SK-N-SH (cell line): ENCODE results near the gene DAB2IP. TPM values are rescaled to one million over a fixed set of nuclear protein-coding genes. Genes with fewer than 3 reads are reported as not detected.

ENCODE experiments used
- CHD2 ChIP-seq: fragments of 150-350 bp; IDR thresholded peaks from 2 replicates; pipeline ENCODE4 v1.6.1; 2018; ENCODE audit warnings: low read length; ENCODE audit not compliant: partially characterized antibody
- EP300 ChIP-seq, 2 experiments: IDR thresholded peaks; 2 replicates each; pipeline versions ENCODE4 v1.4.0 to v1.6.1; 2012; ENCODE audit warnings: borderline replicate concordance in 1 of 2, low read depth in 1 of 2, low read length in 1 of 2
- EZH2phosphoT487 ChIP-seq: fragments of 200-600 bp; sonication (generic); IDR thresholded peaks from 2 replicates; pipeline ENCODE4 v1.6.1; 2017; ENCODE audit warnings: low read depth, mixed run types, mild to moderate bottlenecking, antibody characterized with exemption, moderate library complexity, borderline replicate concordance
- FOSL2 ChIP-seq: IDR thresholded peaks from 2 replicates; pipeline ENCODE4 v1.4.0; 2012; ENCODE audit warnings: low read depth, mild to moderate bottlenecking, moderate library complexity, borderline replicate concordance
- GATA2 ChIP-seq: sonication (generic); formaldehyde crosslinking; IDR thresholded peaks from 2 replicates; pipeline ENCODE4 v1.5.0; 2020; ENCODE audit warnings: mild to moderate bottlenecking, missing genetic modification reagents
- IRF3 ChIP-seq: fragments of 150-350 bp; IDR thresholded peaks from 2 replicates; pipeline ENCODE4 v1.6.1; 2016; ENCODE audit warnings: mild to moderate bottlenecking, low read depth, low read length
- JUND ChIP-seq: IDR thresholded peaks from 2 replicates; pipeline ENCODE4 v1.4.0; 2012
- MAX ChIP-seq: IDR thresholded peaks from 2 replicates; pipeline ENCODE4 v1.4.0; 2012; ENCODE audit warnings: low read depth
- MEF2A ChIP-seq: IDR thresholded peaks from 2 replicates; pipeline ENCODE4 v1.4.0; 2012; ENCODE audit warnings: low read depth, borderline replicate concordance
- MXI1 ChIP-seq: IDR thresholded peaks from 2 replicates; pipeline ENCODE4 v1.6.1; 2012; ENCODE audit warnings: mild to moderate bottlenecking, low read depth, low read length, improper control_type of control experiment
- NRF1 ChIP-seq: IDR thresholded peaks from 2 replicates; pipeline ENCODE4 v1.6.1; 2012; ENCODE audit warnings: low read depth, mild to moderate bottlenecking, low read length
- PBX3 ChIP-seq: IDR thresholded peaks from 2 replicates; pipeline ENCODE4; 2012
- POLR2AphosphoS5 ChIP-seq: IDR thresholded peaks from 2 replicates; pipeline ENCODE4 v1.6.1; 2012; ENCODE audit warnings: low read depth, low read length
- REST ChIP-seq: IDR thresholded peaks from 2 replicates; pipeline ENCODE4 v1.6.1; 2012; ENCODE audit warnings: mild to moderate bottlenecking, low read depth, low read length, moderate library complexity
- SIN3A ChIP-seq: IDR thresholded peaks from 2 replicates; pipeline ENCODE4 v1.6.1; 2012; ENCODE audit warnings: low read depth, mild to moderate bottlenecking, low read length, moderate library complexity, borderline replicate concordance
- SMC3 ChIP-seq: IDR thresholded peaks from 2 replicates; pipeline ENCODE4 v1.6.1; 2012; ENCODE audit warnings: low read depth, low read length, improper control_type of control experiment
- TCF12 ChIP-seq: IDR thresholded peaks from 2 replicates; pipeline ENCODE4 v1.4.0; 2012
- USF2 ChIP-seq: fragments of 150-350 bp; IDR thresholded peaks from 2 replicates; pipeline ENCODE4 v1.6.1; 2017; ENCODE audit warnings: antibody characterized with exemption, low read length, low read depth, borderline replicate concordance
- YY1 ChIP-seq: IDR thresholded peaks from 2 replicates; pipeline ENCODE4 v1.4.0; 2012; ENCODE audit warnings: low read depth, mild to moderate bottlenecking
- polyA plus RNA-seq, 3 experiments: library from polyadenylated mRNA; depleted of rRNA; stranded (reverse); fragments of >200 nt; gene quantifications; 2 replicates each; pipeline ENCODE4 v1.2.3, GENCODE V29; 2012

Gene DAB2IP
- polyA plus RNA-seq, 1 of the 3 experiments (the other 2 are of a cell fraction), result 21.4 TPM

GRCh38 chr9:121743441-121744001 lies 92.1 kb downstream of the DAB2IP start (continued):
- TF ChIP-seq CHD2 (no peak), PBX3 (peak; percentile 65), JUND (no peak), NRF1 (no peak), TCF12 (peak; percentile 58; the same call in 1 of the 2 replicates), POLR2AphosphoS5 (no peak), SMC3 (no peak), GATA2 (CRISPR knock-in tag) (no peak), REST (no peak), YY1 (no peak), MXI1 (peak; percentile 70), FOSL2 (no peak), EP300 (IDR thresholded peaks at IDR 0.05; ENCODE audit: borderline replicate concordance in 1 of 2, low read depth in 1 of 2, low read length in 1 of 2) (peak in 1 of 2 experiments; percentile 37; a peak in 1 of 4 replicates), MEF2A (no peak), EZH2phosphoT487 (no peak), MAX (peak; percentile 95), SIN3A (peak; percentile 72; the same call in 1 of the 2 replicates), IRF3 (no peak), USF2 (no peak)
